HCT116 (cell line): ENCODE data around the gene VSTM2B. TPM values are rescaled to one million over a fixed set of nuclear protein-coding genes. Genes with fewer than 3 reads are reported as not detected.

Source experiments
- ATAC-seq: fragments of 200-7000 bp; cut with Tn5 transposase; 2 replicates; pipeline ENCODE4 v1.9.1; 2020; ENCODE audit warnings: mild to moderate bottlenecking, moderate library complexity
- BruUV-seq: library from RNA; stranded (reverse); fragments of 400-500 nt; replicated peaks from 2 replicates; lab custom pipeline; 2021; lab: Mats Ljungman, UMichigan
- CTCF ChIA-PET: fragments of 300-600 bp; sonication (Branson Sonifier 250); formaldehyde crosslinking; loops from one replicate; lab custom pipeline; 2021; ENCODE audit warnings: antibody characterized with exemption; lab: Charles Lee
- POLR2A ChIA-PET: fragments of 300-600, 350-600 bp; sonication (Branson Sonifier 250); formaldehyde crosslinking; loops from one replicate; lab custom pipeline; 2021; ENCODE audit warnings: antibody characterized with exemption; lab: Charles Lee
- RAD21 ChIA-PET, 2 experiments: fragments of 300-600 bp; sonication (Branson Sonifier 250); formaldehyde crosslinking; loops; one replicate each; lab custom pipeline; 2023; ENCODE audit warnings: low total read pairs in 2 of 2; ENCODE audit not compliant: uncharacterized antibody in 2 of 2, unreplicated experiment in 2 of 2, low non-redundant PET in 1 of 2; lab: Charles Lee
- DNase-seq: peaks from one replicate; pipeline ENCODE4 v3.0.0-alpha.2; 2010; ENCODE audit warnings: low read depth, low spot score
- H2AFZ ChIP-seq: fragments of 200-600 bp; shearing (Covaris generic), sonication (generic); 2 replicates; pipeline ENCODE4 v1.6.1; 2017; ENCODE audit warnings: low read depth, mixed run types, mixed read lengths, antibody characterized with exemption, low read length; ENCODE audit not compliant: poor library complexity, severe bottlenecking
- H3K27ac ChIP-seq: 2 replicates; pipeline ENCODE4 v1.5.1; 2012; ENCODE audit warnings: low read depth, low read length
- H3K27me3 ChIP-seq: fragments of 200-600 bp; sonication (generic); 2 replicates; pipeline ENCODE4 v1.6.1; 2016; ENCODE audit warnings: mixed run types, low read length, mixed read lengths; ENCODE audit not compliant: insufficient read depth
- H3K36me3 ChIP-seq, 2 experiments: fragments of 200-500 bp in 1 of 2; fragments of 200-600 bp in 1 of 2; sonication (Bioruptor generic) in 1 of 2; sonication (generic) in 1 of 2; 2 replicates each; pipeline versions ENCODE4 v1.5.1 to v1.6.1; 2014 to 2016; ENCODE audit warnings: low read length in 2 of 2, inconsistent platforms in 1 of 2, mixed read lengths in 1 of 2, mixed run types in 1 of 2; ENCODE audit not compliant: insufficient read depth in 2 of 2, control insufficient read depth in 1 of 2
- H3K4me1 ChIP-seq, 2 experiments: fragments of 200-600 bp in 1 of 2; sonication (generic) in 1 of 2; 2 replicates each; pipeline versions ENCODE4 v1.5.1 to v1.6.1; 2012 to 2017; ENCODE audit warnings: low read length in 2 of 2, inconsistent platforms in 1 of 2, mild to moderate bottlenecking in 1 of 2, mixed read lengths in 1 of 2, mixed run types in 1 of 2, moderate library complexity in 1 of 2; ENCODE audit not compliant: insufficient read depth in 2 of 2, control insufficient read depth in 1 of 2
- H3K4me2 ChIP-seq: fragments of 200-600 bp; sonication (generic); 2 replicates; pipeline ENCODE4 v1.6.1; 2017; ENCODE audit warnings: mixed run types, low read length, mixed read lengths
- H3K4me3 ChIP-seq, 2 experiments: fragments of 200-600 bp in 1 of 2; sonication (generic) in 1 of 2; replicated peaks in 1 of 2; 2 replicates each; pipeline ENCODE4 v1.5.1; 2011 to 2016; ENCODE audit warnings: low read length in 2 of 2, control low read depth in 1 of 2, low read depth in 1 of 2, mild to moderate bottlenecking in 1 of 2, mixed read lengths in 1 of 2, mixed run types in 1 of 2
- H3K79me2 ChIP-seq: fragments of 200-600 bp; sonication (generic); 2 replicates; pipeline ENCODE4 v1.6.1; 2017; ENCODE audit warnings: mild to moderate bottlenecking, mixed run types, low read length, moderate library complexity, mixed read lengths; ENCODE audit not compliant: insufficient read depth
- H3K9ac ChIP-seq: fragments of 200-600 bp; sonication (generic); 2 replicates; pipeline ENCODE4 v1.6.1; 2016; ENCODE audit warnings: low read length, mixed read lengths
- H3K9me2 ChIP-seq: fragments of 200-600 bp; sonication (generic), shearing (Covaris generic); 2 replicates; pipeline ENCODE4 v1.6.1; 2017; ENCODE audit warnings: mixed run types, mild to moderate bottlenecking, moderate library complexity; ENCODE audit not compliant: insufficient read depth
- H3K9me3 ChIP-seq, 2 experiments: fragments of 200-500 bp in 1 of 2; fragments of 200-600 bp in 1 of 2; sonication (Bioruptor generic) in 1 of 2; sonication (generic) in 1 of 2; 2 replicates each; pipeline ENCODE4 v1.6.1; 2014 to 2017; ENCODE audit warnings: low read length in 2 of 2, mixed read lengths in 2 of 2, inconsistent platforms in 1 of 2, low read depth in 1 of 2, mild to moderate bottlenecking in 1 of 2, mixed run types in 1 of 2, moderate library complexity in 1 of 2; ENCODE audit not compliant: control insufficient read depth in 1 of 2, insufficient read depth in 1 of 2
- H4K20me1 ChIP-seq: fragments of 200-600 bp; sonication (generic), shearing (Covaris generic); 2 replicates; pipeline ENCODE4 v1.6.1; 2017; ENCODE audit warnings: mixed run types, mild to moderate bottlenecking, moderate library complexity; ENCODE audit not compliant: insufficient read depth
- CBX3 ChIP-seq: IDR thresholded peaks from 2 replicates; pipeline ENCODE4 v1.6.1; 2012; ENCODE audit warnings: low read depth
- CEBPB ChIP-seq: IDR thresholded peaks from 2 replicates; pipeline ENCODE4 v1.6.1; 2012; ENCODE audit warnings: low read depth
- ELF1 ChIP-seq: IDR thresholded peaks from 2 replicates; pipeline ENCODE4 v1.6.1; 2012; ENCODE audit warnings: low read depth, borderline replicate concordance
- EZH2 ChIP-seq: fragments of 200-600 bp; sonication (generic); IDR thresholded peaks from 2 replicates; pipeline ENCODE4 v1.6.1; 2017; ENCODE audit warnings: antibody characterized with exemption, mixed run types
- FOSL1 ChIP-seq: IDR thresholded peaks from 2 replicates; pipeline ENCODE4 v1.6.1; 2012; ENCODE audit warnings: low read depth
- POLR2AphosphoS5 ChIP-seq: IDR thresholded peaks from 2 replicates; pipeline ENCODE4 v1.6.1; 2011; ENCODE audit warnings: mild to moderate bottlenecking, low read depth, low read length, moderate library complexity
- RAD21 ChIP-seq: IDR thresholded peaks from 2 replicates; pipeline ENCODE4 v1.6.1; 2012; ENCODE audit warnings: low read depth, mild to moderate bottlenecking
- SIN3A ChIP-seq: IDR thresholded peaks from 2 replicates; pipeline ENCODE4 v1.6.1; 2012; ENCODE audit warnings: low read depth
- SRF ChIP-seq: IDR thresholded peaks from 2 replicates; pipeline ENCODE4 v1.6.1; 2012; ENCODE audit warnings: low read depth
- YY1 ChIP-seq: IDR thresholded peaks from 2 replicates; pipeline ENCODE4 v1.6.1; 2011; ENCODE audit warnings: low read length, low read depth, moderate library complexity, mild to moderate bottlenecking; ENCODE audit not compliant: insufficient replicate concordance; ENCODE audit errors: extremely low read depth
- ZFX ChIP-seq: fragments of 450-650 bp; IDR thresholded peaks from 2 replicates; pipeline ENCODE4 v1.6.1; 2017
- intact Hi-C: fragments of 100-400 bp; cut with micrococcal nuclease; formaldehyde crosslinking; loops from 2 replicates; pipeline ENCODE4 v1.10.0; 2022
- total RNA-seq: library from RNA; stranded (reverse); gene quantifications from one replicate; pipeline ENCODE4 v1.2.1, GENCODE V29; 2021; ENCODE audit not compliant: unreplicated experiment
- TF ChIP-seq, protein P1 (sequence below): IDR thresholded peaks from 2 replicates; pipeline ENCODE4 v1.6.1; 2012
- TF ChIP-seq, protein P2 (sequence below): IDR thresholded peaks from 2 replicates; pipeline ENCODE4 v1.6.1; 2012

VSTM2B gene
- total RNA-seq, 1 experiment from 2014 or later: not detected

DNA sequence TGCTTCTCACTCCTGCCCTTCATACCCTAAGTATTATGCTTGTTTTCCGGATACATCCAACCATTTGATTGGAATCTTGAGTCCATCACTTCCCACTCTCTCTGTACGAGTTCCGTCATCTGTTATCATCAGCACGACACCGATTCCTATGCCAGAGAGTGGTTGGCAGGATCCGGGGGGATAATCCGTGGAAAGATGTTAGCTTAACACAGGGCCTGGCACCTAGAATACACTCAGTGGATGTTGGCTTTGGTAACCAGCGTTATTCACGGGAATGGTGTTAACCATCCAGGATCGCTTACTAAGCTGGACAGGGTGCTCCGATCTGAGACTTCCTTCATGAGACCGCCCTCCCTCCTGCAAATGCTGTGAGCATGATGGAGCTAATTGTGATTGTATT, 12.4 kb downstream of the VSTM2B start:
- ChIA-PET POLR2A (no interaction called here), CTCF (no interaction called here), RAD21 (no interaction called here)
- TF ChIP-seq, protein P1, sequence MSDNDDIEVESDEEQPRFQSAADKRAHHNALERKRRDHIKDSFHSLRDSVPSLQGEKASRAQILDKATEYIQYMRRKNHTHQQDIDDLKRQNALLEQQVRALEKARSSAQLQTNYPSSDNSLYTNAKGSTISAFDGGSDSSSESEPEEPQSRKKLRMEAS: no peak
- no peak for TF ChIP-seq CEBPB
- BruUV-seq: no TSS peak
- Histone ChIP-seq H3K9me3 (no peaks in the 10 kb centered on the region), H3K27ac (no peak overlapping the region), H3K9me2 (no peaks in the 10 kb centered on the region), H3K4me1 (no peaks in the 10 kb centered on the region), H3K79me2 (no peaks in the 10 kb centered on the region), H3K27me3 (peaks cover 7% of the 10 kb centered on the region; the same call in 1 of the 2 replicates), H4K20me1 (no peaks in the 10 kb centered on the region), H2AFZ (no peak overlapping the region), H3K4me2 (no peak overlapping the region), H3K4me3 (no peak overlapping the region), H3K36me3 (no peaks in the 10 kb centered on the region), H3K9ac (no peak overlapping the region)
- ATAC-seq (no peak), DNase-seq (no peak)
- intact Hi-C loops: no loop called here

DNA sequence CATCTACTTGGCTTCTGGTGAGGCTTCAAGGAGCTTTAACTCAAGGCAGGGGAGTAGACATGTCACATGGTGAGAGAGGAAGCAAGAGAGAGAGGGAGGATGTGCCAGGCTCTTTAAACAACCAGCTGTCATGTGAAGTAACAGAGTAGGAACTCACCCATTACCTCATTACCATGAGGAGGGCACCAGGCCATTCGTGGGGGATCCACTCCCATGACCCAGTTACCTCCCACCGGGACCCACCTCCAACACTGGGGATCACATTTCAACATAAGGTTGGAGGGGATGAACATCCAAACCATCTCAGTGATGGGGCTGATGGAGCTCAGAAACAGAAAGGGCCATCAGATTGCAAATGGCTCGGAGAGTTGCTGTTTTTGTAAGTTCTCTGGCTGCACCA, 12.9 kb downstream of the VSTM2B start:
- ChIA-PET POLR2A (no interaction called here), RAD21 (no interaction called here), CTCF (no interaction called here)
- ATAC-seq (no peak), DNase-seq (no peak)
- intact Hi-C loops: no loop called here
- no peaks in the 10 kb centered on the region for H3K9me2 ChIP-seq
- H3K4me2 ChIP-seq: no peak overlapping the region
- no peaks in the 10 kb centered on the region for H4K20me1 ChIP-seq
- peaks cover 7% of the 10 kb centered on the region; the same call in 1 of the 2 replicates for H3K27me3 ChIP-seq
- H3K79me2 ChIP-seq: no peaks in the 10 kb centered on the region
- no peaks in the 10 kb centered on the region for H3K9me3 ChIP-seq
- no peak overlapping the region for H3K9ac ChIP-seq
- no TSS peak for BruUV-seq
- H3K4me3 ChIP-seq: no peak overlapping the region
- H2AFZ ChIP-seq: no peak overlapping the region
- H3K27ac ChIP-seq: no peak overlapping the region
- H3K4me1 ChIP-seq: no peaks in the 10 kb centered on the region
- TF ChIP-seq YY1: no peak
- no peak for TF ChIP-seq RAD21
- TF ChIP-seq ZFX: no peak
- no peak for TF ChIP-seq SRF
- no peak for TF ChIP-seq SIN3A
- TF ChIP-seq ELF1: no peak
- TF ChIP-seq, protein P2, sequence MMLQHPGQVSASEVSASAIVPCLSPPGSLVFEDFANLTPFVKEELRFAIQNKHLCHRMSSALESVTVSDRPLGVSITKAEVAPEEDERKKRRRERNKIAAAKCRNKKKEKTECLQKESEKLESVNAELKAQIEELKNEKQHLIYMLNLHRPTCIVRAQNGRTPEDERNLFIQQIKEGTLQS: no peak
- no peak for TF ChIP-seq EZH2
- TF ChIP-seq POLR2AphosphoS5: no peak
- no peak for TF ChIP-seq CBX3
- TF ChIP-seq CEBPB: no peak
- TF ChIP-seq FOSL1: no peak
- H3K36me3 ChIP-seq: no peaks in the 10 kb centered on the region
